SK-N-SH treated with all-trans-retinoic acid at 6 μM for 48 hours (cell line): ENCODE results near the gene LAMA3.

Experiments
- ATAC-seq: fragments of 200-7000 bp; cut with Tn5 transposase; 3 replicates; pipeline ENCODE4 v1.9.1; 2020; ENCODE audit warnings: mild to moderate bottlenecking, moderate library complexity
- ARNTL ChIP-seq: fragments of 450-650 bp; formaldehyde crosslinking; IDR thresholded peaks from 2 replicates; pipeline ENCODE4 v1.5.0; 2020; ENCODE audit warnings: low read depth, mild to moderate bottlenecking, moderate library complexity, borderline replicate concordance
- BACH2 ChIP-seq: fragments of 250-450 bp; sonication (Bioruptor Pico); IDR thresholded peaks from 2 replicates; pipeline ENCODE4 v1.9.0; 2021; ENCODE audit warnings: mild to moderate bottlenecking, borderline replicate concordance
- CREB5 ChIP-seq: fragments of 250-450 bp; sonication (Bioruptor Pico); IDR thresholded peaks from 2 replicates; pipeline ENCODE4 v1.5.1; 2020; ENCODE audit warnings: low read depth, mild to moderate bottlenecking, moderate library complexity
- CSDC2 ChIP-seq: fragments of 250-450 bp; sonication (Bioruptor Pico); IDR thresholded peaks from 2 replicates; pipeline ENCODE4 v1.5.0; 2020; ENCODE audit warnings: mild to moderate bottlenecking, moderate library complexity
- CSRNP3 ChIP-seq: fragments of 250-450 bp; sonication (Bioruptor Pico); IDR thresholded peaks from 2 replicates; pipeline ENCODE4 v1.5.1; 2021; ENCODE audit warnings: mild to moderate bottlenecking, moderate library complexity
- ESRRG ChIP-seq: fragments of 250-450 bp; sonication (Bioruptor Pico); IDR thresholded peaks from 2 replicates; pipeline ENCODE4 v1.6.1; 2021; ENCODE audit warnings: mild to moderate bottlenecking
- GLIS3 ChIP-seq: fragments of 250-450 bp; sonication (Bioruptor Pico); IDR thresholded peaks from 2 replicates; pipeline ENCODE4 v1.5.0; 2020; ENCODE audit warnings: mild to moderate bottlenecking, moderate library complexity
- ISL1 ChIP-seq: fragments of 250-450 bp; sonication (Bioruptor Pico); IDR thresholded peaks from 2 replicates; pipeline ENCODE4 v2.1.2; 2022; ENCODE audit warnings: mild to moderate bottlenecking, moderate library complexity
- PPARA ChIP-seq: fragments of 250-450 bp; sonication (Bioruptor Pico); IDR thresholded peaks from 2 replicates; pipeline ENCODE4 v1.5.0; 2020; ENCODE audit warnings: mild to moderate bottlenecking, borderline replicate concordance
- RARB ChIP-seq: fragments of 250-450 bp; sonication (Bioruptor Pico); IDR thresholded peaks from 2 replicates; pipeline ENCODE4 v1.8.0; 2021; ENCODE audit warnings: mild to moderate bottlenecking, moderate library complexity
- SNAI2 ChIP-seq: fragments of 250-450 bp; sonication (Bioruptor Pico); IDR thresholded peaks from 2 replicates; pipeline ENCODE4 v1.5.0; 2020; ENCODE audit warnings: mild to moderate bottlenecking, moderate library complexity
- TCF4 ChIP-seq: fragments of 250-450 bp; sonication (Bioruptor Pico); IDR thresholded peaks from 2 replicates; pipeline ENCODE4 v1.8.0; 2021; ENCODE audit warnings: mild to moderate bottlenecking, moderate library complexity, borderline replicate concordance
- TOX ChIP-seq: fragments of 250-450 bp; sonication (Bioruptor Pico); IDR thresholded peaks from 2 replicates; pipeline ENCODE4 v1.8.0; 2021; ENCODE audit warnings: mild to moderate bottlenecking, moderate library complexity, borderline replicate concordance
- ZC3H10 ChIP-seq: fragments of 250-450 bp; sonication (Bioruptor Pico); IDR thresholded peaks from 2 replicates; pipeline ENCODE4 v1.5.1; 2021; ENCODE audit warnings: mild to moderate bottlenecking, moderate library complexity
- ZFP3 ChIP-seq: fragments of 250-450 bp; sonication (Bioruptor Pico); IDR thresholded peaks from 2 replicates; pipeline ENCODE4 v1.5.0; 2020; ENCODE audit warnings: mild to moderate bottlenecking, moderate library complexity
- ZFP30 ChIP-seq: fragments of 450-650 bp; formaldehyde crosslinking; IDR thresholded peaks from 2 replicates; pipeline ENCODE4 v1.5.0; 2022; ENCODE audit warnings: mild to moderate bottlenecking, moderate library complexity
- ZNF565 ChIP-seq: fragments of 450-650 bp; formaldehyde crosslinking; conservative IDR thresholded peaks from 2 replicates; pipeline ENCODE4 v1.5.0; 2020; ENCODE audit warnings: low read depth, mild to moderate bottlenecking, moderate library complexity
- ZNF70 ChIP-seq: fragments of 450-650 bp; formaldehyde crosslinking; IDR thresholded peaks from 2 replicates; pipeline ENCODE4 v1.5.0; 2020; ENCODE audit warnings: mild to moderate bottlenecking, moderate library complexity
- ZNF8 ChIP-seq: fragments of 450-650 bp; formaldehyde crosslinking; IDR thresholded peaks from 2 replicates; pipeline ENCODE4 v1.5.0; 2020; ENCODE audit warnings: mild to moderate bottlenecking, moderate library complexity
- TF ChIP-seq, protein P1 (sequence below): fragments of 250-450 bp; sonication (Bioruptor Pico); IDR thresholded peaks from 2 replicates; pipeline ENCODE4 v1.8.0; 2020; ENCODE audit warnings: mild to moderate bottlenecking, moderate library complexity, borderline replicate concordance
- TF ChIP-seq, protein P2 (sequence below): fragments of 250-450 bp; sonication (Bioruptor Pico); IDR thresholded peaks from 2 replicates; pipeline ENCODE4 v1.8.0; 2021; ENCODE audit warnings: low read depth, mild to moderate bottlenecking, moderate library complexity, borderline replicate concordance
- TF ChIP-seq, protein P3 (sequence below): fragments of 250-450 bp; sonication (Bioruptor Pico); IDR thresholded peaks from 2 replicates; pipeline ENCODE4 v1.5.0; 2020; ENCODE audit warnings: mild to moderate bottlenecking, moderate library complexity

The LAMA3 gene

DNA sequence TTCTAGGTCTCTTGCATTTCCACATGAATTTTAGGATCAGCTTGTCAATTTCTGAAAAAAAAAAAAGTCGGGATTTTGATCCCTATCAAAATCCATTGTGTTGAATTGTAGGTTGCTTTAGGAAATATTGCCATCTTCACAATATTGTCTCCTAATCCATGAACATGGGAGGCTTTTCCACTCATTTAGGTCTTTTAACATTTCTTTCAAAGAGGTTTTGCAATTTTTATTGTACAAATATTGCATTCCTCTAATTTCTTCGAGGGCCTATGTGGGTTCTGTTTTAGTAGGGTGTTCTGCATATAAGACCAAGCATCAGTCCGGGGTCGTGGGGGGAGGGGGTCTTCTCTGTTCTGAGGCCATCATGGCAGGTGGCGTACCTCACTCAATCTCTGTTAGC is 725 bp upstream of the LAMA3 start:
- no peak for TF ChIP-seq GLIS3 (CRISPR knock-in tag)
- TF ChIP-seq ESRRG (CRISPR knock-in tag) = no peak
- no peak for TF ChIP-seq ZFP3 (CRISPR knock-in tag)
- TF ChIP-seq ZC3H10 (CRISPR knock-in tag) = no peak

GRCh38 chr18:23689616-23690504 is 607 bp downstream of the LAMA3 start:
- TF ChIP-seq ISL1 (CRISPR knock-in tag) (no peak), TCF4 (no peak), ZNF565 (CRISPR knock-in tag) (no peak), ARNTL (no peak), CSDC2 (CRISPR knock-in tag) (no peak), BACH2 (no peak), ZFP30 (no peak), CSRNP3 (no peak), ZC3H10 (CRISPR knock-in tag) (no peak), TOX (no peak), CREB5 (no peak), RARB (CRISPR knock-in tag) (no peak), ESRRG (CRISPR knock-in tag) (no peak), SNAI2 (CRISPR knock-in tag) (no peak), PPARA (CRISPR knock-in tag) (no peak), ZNF70 (CRISPR knock-in tag) (no peak), GLIS3 (CRISPR knock-in tag) (no peak)
- TF ChIP-seq, protein P1, sequence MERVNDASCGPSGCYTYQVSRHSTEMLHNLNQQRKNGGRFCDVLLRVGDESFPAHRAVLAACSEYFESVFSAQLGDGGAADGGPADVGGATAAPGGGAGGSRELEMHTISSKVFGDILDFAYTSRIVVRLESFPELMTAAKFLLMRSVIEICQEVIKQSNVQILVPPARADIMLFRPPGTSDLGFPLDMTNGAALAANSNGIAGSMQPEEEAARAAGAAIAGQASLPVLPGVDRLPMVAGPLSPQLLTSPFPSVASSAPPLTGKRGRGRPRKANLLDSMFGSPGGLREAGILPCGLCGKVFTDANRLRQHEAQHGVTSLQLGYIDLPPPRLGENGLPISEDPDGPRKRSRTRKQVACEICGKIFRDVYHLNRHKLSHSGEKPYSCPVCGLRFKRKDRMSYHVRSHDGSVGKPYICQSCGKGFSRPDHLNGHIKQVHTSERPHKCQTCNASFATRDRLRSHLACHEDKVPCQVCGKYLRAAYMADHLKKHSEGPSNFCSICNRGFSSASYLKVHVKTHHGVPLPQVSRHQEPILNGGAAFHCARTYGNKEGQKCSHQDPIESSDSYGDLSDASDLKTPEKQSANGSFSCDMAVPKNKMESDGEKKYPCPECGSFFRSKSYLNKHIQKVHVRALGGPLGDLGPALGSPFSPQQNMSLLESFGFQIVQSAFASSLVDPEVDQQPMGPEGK (CRISPR knock-in tag) = no peak
- TF ChIP-seq, protein P2, sequence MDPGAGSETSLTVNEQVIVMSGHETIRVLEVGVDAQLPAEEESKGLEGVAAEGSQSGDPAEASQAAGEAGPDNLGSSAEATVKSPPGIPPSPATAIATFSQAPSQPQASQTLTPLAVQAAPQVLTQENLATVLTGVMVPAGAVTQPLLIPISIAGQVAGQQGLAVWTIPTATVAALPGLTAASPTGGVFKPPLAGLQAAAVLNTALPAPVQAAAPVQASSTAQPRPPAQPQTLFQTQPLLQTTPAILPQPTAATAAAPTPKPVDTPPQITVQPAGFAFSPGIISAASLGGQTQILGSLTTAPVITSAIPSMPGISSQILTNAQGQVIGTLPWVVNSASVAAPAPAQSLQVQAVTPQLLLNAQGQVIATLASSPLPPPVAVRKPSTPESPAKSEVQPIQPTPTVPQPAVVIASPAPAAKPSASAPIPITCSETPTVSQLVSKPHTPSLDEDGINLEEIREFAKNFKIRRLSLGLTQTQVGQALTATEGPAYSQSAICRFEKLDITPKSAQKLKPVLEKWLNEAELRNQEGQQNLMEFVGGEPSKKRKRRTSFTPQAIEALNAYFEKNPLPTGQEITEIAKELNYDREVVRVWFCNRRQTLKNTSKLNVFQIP = no peak
- TF ChIP-seq, protein P3, sequence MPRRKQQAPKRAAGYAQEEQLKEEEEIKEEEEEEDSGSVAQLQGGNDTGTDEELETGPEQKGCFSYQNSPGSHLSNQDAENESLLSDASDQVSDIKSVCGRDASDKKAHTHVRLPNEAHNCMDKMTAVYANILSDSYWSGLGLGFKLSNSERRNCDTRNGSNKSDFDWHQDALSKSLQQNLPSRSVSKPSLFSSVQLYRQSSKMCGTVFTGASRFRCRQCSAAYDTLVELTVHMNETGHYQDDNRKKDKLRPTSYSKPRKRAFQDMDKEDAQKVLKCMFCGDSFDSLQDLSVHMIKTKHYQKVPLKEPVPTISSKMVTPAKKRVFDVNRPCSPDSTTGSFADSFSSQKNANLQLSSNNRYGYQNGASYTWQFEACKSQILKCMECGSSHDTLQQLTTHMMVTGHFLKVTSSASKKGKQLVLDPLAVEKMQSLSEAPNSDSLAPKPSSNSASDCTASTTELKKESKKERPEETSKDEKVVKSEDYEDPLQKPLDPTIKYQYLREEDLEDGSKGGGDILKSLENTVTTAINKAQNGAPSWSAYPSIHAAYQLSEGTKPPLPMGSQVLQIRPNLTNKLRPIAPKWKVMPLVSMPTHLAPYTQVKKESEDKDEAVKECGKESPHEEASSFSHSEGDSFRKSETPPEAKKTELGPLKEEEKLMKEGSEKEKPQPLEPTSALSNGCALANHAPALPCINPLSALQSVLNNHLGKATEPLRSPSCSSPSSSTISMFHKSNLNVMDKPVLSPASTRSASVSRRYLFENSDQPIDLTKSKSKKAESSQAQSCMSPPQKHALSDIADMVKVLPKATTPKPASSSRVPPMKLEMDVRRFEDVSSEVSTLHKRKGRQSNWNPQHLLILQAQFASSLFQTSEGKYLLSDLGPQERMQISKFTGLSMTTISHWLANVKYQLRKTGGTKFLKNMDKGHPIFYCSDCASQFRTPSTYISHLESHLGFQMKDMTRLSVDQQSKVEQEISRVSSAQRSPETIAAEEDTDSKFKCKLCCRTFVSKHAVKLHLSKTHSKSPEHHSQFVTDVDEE = no peak
- TF ChIP-seq, all 23 proteins: peak for 0
- peak; percentile 78 for ATAC-seq

More for the DNA sequence above, 725 bp upstream of the LAMA3 start:
- ATAC-seq = no peak

DNA sequence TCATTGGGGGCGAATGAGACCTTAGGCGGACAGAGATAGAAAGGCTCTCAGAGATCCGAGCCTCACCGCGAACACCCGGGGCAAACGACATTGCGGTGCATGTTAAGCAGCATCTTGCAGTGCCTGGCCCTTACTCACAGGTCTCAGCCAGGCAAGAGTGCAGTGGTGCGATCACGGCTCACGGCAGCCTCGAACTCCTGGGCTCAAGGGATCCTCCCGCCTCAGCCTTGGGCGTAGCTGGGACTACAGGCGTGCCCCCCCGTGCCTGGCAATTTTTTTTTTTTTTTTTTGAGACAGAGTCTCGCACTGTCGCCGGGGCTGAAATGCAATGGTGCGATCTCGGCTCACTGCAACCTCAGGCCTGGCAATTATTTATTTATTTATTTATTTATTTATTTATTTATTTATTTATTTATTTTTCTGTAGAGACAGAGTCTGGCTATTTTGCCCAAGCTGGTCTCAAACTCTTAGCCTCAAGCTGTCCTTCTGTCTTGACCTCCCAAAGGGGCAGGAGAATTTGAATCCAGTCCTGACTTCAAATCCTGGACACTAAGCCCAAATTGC is 1.3 kb downstream of the LAMA3 start:
- no peak for ATAC-seq
- TF ChIP-seq, protein P1 (CRISPR knock-in tag) = no peak
- TF ChIP-seq SNAI2 (CRISPR knock-in tag) (no peak), ZC3H10 (CRISPR knock-in tag) (no peak), RARB (CRISPR knock-in tag) (no peak), ZNF8 (CRISPR knock-in tag) (no peak), GLIS3 (CRISPR knock-in tag) (no peak), ZNF70 (CRISPR knock-in tag) (no peak), ISL1 (CRISPR knock-in tag) (no peak), CSDC2 (CRISPR knock-in tag) (no peak), BACH2 (no peak), ZNF565 (CRISPR knock-in tag) (no peak)
- TF ChIP-seq, protein P2 = no peak
